AG04450 (cell line): ENCODE results near the gene ERC1. TPM values are rescaled to one million over a fixed set of nuclear protein-coding genes. Genes with fewer than 3 reads are reported as not detected.

Experiments used
- CTCF ChIA-PET: fragments of 300-600, 350-600 bp; formaldehyde crosslinking; extraction: SDS; loops from one replicate; lab custom pipeline; 2022; ENCODE audit warnings: antibody characterized with exemption, inconsistent platforms; lab: Charles Lee
- POLR2A ChIA-PET: fragments of 350-600 bp; formaldehyde crosslinking; extraction: SDS; loops from one replicate; lab custom pipeline; 2021; ENCODE audit warnings: antibody characterized with exemption, inconsistent platforms; lab: Yijun Ruan, JAX
- DNase-seq: peaks from one replicate; pipeline ENCODE4 v3.0.0-alpha.2; 2011; ENCODE audit warnings: low read depth, low spot score
- H3K27ac ChIP-seq: one replicate; pipeline ENCODE4 v1.5.1; 2012; ENCODE audit warnings: low read depth, low read length, control low read depth
- H3K27me3 ChIP-seq: one replicate; pipeline ENCODE4 v1.6.0; 2012; ENCODE audit warnings: low read length; ENCODE audit not compliant: control insufficient read depth, insufficient read depth
- H3K4me3 ChIP-seq: 2 replicates; pipeline ENCODE4 v1.5.1; 2011; ENCODE audit warnings: mild to moderate bottlenecking, low read depth, low read length, control low read depth
- H3K9me3 ChIP-seq: 2 replicates; pipeline ENCODE4 v1.5.1; 2012; ENCODE audit warnings: low read length; ENCODE audit not compliant: control insufficient read depth, insufficient read depth
- polyA plus RNA-seq: library from polyadenylated mRNA; depleted of rRNA; stranded (reverse); fragments of >200 nt; gene quantifications from 2 replicates; pipeline ENCODE4 v1.2.3, GENCODE V29; 2011
- TF ChIP-seq, protein P1 (sequence below): IDR thresholded peaks from 2 replicates; pipeline ENCODE4 v1.5.1; 2011; ENCODE audit warnings: low read depth, low read length, control low read depth, inconsistent platforms

The ERC1 gene
- polyA plus RNA-seq, 1 experiment: 28.6 TPM

DNA sequence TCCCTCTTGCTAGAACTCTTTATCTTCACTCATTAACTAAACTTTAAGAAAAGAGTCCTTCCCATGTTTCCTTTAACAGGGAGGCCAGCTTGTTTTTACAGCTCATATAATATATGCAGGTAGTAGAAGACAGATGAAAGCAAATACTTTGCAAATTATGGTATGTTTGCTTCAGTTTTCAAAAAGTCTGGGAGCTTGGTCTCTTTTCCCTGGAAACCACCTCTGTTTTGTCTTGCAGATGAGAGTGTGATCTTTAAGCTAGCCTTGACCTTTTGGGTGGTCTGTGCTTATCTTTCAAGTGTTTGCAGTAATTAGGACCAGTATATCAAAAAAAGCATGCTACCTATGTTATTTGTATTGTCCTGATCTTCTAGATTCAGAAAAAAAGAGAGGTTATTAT, 62.7 kb downstream of the ERC1 start:
- TF ChIP-seq, protein P1, sequence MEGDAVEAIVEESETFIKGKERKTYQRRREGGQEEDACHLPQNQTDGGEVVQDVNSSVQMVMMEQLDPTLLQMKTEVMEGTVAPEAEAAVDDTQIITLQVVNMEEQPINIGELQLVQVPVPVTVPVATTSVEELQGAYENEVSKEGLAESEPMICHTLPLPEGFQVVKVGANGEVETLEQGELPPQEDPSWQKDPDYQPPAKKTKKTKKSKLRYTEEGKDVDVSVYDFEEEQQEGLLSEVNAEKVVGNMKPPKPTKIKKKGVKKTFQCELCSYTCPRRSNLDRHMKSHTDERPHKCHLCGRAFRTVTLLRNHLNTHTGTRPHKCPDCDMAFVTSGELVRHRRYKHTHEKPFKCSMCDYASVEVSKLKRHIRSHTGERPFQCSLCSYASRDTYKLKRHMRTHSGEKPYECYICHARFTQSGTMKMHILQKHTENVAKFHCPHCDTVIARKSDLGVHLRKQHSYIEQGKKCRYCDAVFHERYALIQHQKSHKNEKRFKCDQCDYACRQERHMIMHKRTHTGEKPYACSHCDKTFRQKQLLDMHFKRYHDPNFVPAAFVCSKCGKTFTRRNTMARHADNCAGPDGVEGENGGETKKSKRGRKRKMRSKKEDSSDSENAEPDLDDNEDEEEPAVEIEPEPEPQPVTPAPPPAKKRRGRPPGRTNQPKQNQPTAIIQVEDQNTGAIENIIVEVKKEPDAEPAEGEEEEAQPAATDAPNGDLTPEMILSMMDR: no peak

DNA sequence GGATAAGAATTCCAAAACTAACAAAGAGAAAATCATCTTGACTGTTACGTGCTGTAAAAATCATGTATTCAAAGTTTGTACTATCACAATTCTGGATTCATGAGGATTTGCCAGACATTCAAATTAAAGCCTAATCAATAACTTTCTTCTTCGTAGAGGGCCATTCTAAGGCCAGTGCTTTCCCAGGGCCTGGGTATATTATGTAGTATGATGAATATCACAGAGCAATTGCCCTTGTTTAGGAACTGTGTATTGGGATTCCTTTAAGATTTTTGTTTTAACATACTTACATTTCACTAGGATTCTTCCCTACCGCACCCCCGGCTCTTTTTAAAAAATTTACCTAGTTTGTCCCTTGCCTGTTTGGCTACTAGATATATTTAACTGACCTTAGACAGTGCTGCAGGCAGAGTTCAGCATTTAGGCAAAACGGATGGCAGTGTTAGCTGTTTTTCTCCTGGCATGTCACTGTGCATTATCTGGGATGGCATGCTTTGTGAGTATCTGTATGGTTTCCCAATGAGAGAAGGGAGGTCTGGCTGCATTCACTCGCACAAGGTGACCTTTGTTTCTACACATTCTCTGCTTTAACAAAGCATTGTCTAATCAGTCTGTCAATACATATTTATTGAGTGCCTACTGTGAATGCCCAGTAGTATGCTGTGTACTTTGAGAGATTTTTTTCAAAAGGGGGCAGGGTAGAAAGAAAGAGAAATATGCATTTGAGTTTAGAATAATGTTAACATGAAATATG, 63.3 kb downstream of the ERC1 start:
- Histone ChIP-seq H3K9me3 (no peaks in the 10 kb centered on the region), H3K4me3 (no peak overlapping the region), H3K27me3 (no peaks in the 10 kb centered on the region), H3K27ac (peak overlapping the region; percentile 54)
- no peak for DNase-seq
- CTCF ChIA-PET: interaction anchor here (0.6 kb wide), 1 partner anchor 56 kb away, joined by 3 read pairs; no protein-coding TSS in a partner anchor
- POLR2A ChIA-PET: no interaction called here
- TF ChIP-seq, protein P1: no peak

More for the DNA sequence above, 62.7 kb downstream of the ERC1 start:
- H3K9me3 ChIP-seq: no peaks in the 10 kb centered on the region
- no peaks in the 10 kb centered on the region for H3K27me3 ChIP-seq
- no peak overlapping the region for H3K4me3 ChIP-seq
- no peak overlapping the region for H3K27ac ChIP-seq
- POLR2A ChIA-PET: interaction anchor here (0.5 kb wide), 1 partner anchor 13 kb away, joined by 3 read pairs; no protein-coding TSS in a partner anchor
- CTCF ChIA-PET: no interaction called here
- no peak for DNase-seq

DNA sequence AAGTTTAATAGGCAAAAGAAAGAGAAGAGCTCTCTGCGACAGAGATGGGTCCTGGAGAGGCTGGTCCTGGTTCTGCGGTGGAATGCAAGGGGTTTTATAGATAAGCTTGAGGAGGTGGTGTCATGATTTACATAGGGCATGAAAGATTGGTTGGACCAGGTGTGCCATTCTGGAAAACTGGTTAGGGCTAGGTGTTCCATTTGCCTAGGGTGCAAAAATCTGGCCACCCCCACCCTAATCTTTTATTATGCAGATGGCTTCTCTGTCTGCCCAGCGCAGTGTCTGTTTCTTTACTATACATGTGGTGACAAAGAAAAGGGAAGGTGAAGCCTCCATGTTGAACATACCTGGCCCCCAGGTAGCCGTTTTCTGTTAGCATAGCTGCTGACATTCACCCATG, 65.4 kb downstream of the ERC1 start:
- H3K9me3 ChIP-seq: peaks cover 2% of the 10 kb centered on the region; the same call in 1 of the 2 replicates
- ChIA-PET CTCF (interaction anchor here (1.0 kb wide), 1 partner anchor 61 kb away, joined by 3 read pairs; no protein-coding TSS in a partner anchor), POLR2A (no interaction called here)
- no peak for DNase-seq
- H3K4me3 ChIP-seq: no peak overlapping the region
- H3K27me3 ChIP-seq: no peaks in the 10 kb centered on the region
- TF ChIP-seq, protein P1: no peak
- H3K27ac ChIP-seq: no peak overlapping the region

DNA sequence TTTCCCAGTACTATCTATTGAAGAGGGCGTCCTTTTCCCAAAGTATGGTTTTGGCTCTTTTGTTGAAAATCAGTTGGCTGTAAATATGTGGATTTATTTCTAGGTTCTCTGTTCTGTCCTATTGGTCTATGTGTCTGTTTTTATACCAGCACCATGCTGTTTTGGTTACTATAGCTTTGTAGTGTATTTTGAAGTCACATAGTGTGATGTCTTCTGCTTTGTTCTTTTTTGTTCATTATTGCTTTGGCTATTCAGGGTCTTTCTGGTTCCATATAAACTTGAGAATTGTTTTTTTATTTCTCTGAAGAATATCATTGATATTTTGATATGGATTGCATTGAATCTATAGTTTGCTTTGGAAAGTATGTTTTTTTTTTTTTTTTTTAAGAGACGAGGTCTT, 67.4 kb downstream of the ERC1 start:
- TF ChIP-seq, protein P1: no peak
- H3K9me3 ChIP-seq: peaks cover 11% of the 10 kb centered on the region
- CTCF ChIA-PET: interaction anchor here (1.6 kb wide), 1 partner anchor 109 kb away, joined by 6 read pairs; the partner anchor contains the start of gene RAD52
- no peak overlapping the region for H3K4me3 ChIP-seq
- no peaks in the 10 kb centered on the region for H3K27me3 ChIP-seq
- H3K27ac ChIP-seq: no peak overlapping the region
- DNase-seq: no peak
- POLR2A ChIA-PET: no interaction called here

DNA sequence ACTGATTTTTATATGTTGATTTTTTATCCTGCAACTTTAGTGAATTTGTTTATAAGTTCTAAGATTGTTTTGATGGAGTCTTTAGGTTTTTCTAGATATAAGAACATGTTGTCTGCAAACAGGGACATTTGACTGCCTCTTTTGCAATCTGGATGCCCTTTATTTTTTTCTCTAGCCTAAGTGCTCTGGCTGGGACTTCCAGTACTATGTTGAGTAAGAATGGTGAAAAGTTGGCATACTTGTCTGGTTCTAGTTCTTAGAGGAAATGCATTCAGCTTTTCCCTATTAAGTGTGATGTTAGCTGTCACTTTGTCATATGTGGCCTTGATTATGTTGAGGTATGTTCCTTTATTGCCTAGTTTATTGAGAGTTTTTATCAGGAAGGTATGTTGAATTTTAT, 68.1 kb downstream of the ERC1 start:
- TF ChIP-seq, protein P1: no peak
- CTCF ChIA-PET: interaction anchor here (1.6 kb wide), 1 partner anchor 110 kb away, joined by 6 read pairs; the partner anchor contains the start of gene RAD52
- no peak overlapping the region for H3K27ac ChIP-seq
- no peaks in the 10 kb centered on the region for H3K27me3 ChIP-seq
- peaks cover 12% of the 10 kb centered on the region for H3K9me3 ChIP-seq
- no peak for DNase-seq
- POLR2A ChIA-PET: no interaction called here
- H3K4me3 ChIP-seq: no peak overlapping the region
